Measurements from ENCODE around the gene EFCAB14. TPM values are rescaled to one million over a fixed set of nuclear protein-coding genes. Genes with fewer than 3 reads are reported as not detected.

Gene EFCAB14
- total and polyA plus RNA-seq, 9 of the 15 experiments (the other 6 are each of a cell fraction or from before 2014, with no cell fraction given), result 7.3 to 49.0 (median 37.3) TPM

GRCh38 chr1:46675549-46676314 is 43.2 kb downstream of the EFCAB14 start (continued):
- no peak for TF ChIP-seq KLF13 (tag; IDR thresholded peaks at IDR 0.05; ENCODE audit: borderline replicate concordance, low read depth)
- TF ChIP-seq ZNF318 (IDR thresholded peaks at IDR 0.05; ENCODE audit: borderline replicate concordance in 1 of 2, low read depth in 1 of 2), result peak in 1 of 2 experiments; percentile 45; a peak in 1 of 4 replicates
- 0 out of 2 replicates have a peak, but pooled peaks have one; percentile 6 for TF ChIP-seq DMBX1 (CRISPR knock-in tag; IDR thresholded peaks at IDR 0.05; ENCODE audit: borderline replicate concordance)
- TF ChIP-seq FOSL1 (tag; conservative IDR thresholded peaks at IDR 0.05), result 0 out of 2 replicates have a peak, but pooled peaks have one; percentile 33
- peak; percentile 55; the same call in 1 of the 2 replicates for TF ChIP-seq ATF7 (IDR thresholded peaks at IDR 0.05)
- no peak for TF ChIP-seq MEF2D (tag; conservative IDR thresholded peaks at IDR 0.05; ENCODE audit: low read depth)
- peak; percentile 62; the same call in 1 of the 2 replicates for TF ChIP-seq SOX6 (IDR thresholded peaks at IDR 0.05)
- 0 out of 2 replicates have a peak, but pooled peaks have one; percentile 24 for TF ChIP-seq CXXC5 (CRISPR knock-in tag; IDR thresholded peaks at IDR 0.05)
- TF ChIP-seq IRF9 (tag; IDR thresholded peaks at IDR 0.05), result 0 out of 2 replicates have a peak, but pooled peaks have one; percentile 27
- TF ChIP-seq ZNF639 (CRISPR knock-in tag; conservative IDR thresholded peaks at IDR 0.05 in 1 of 2, IDR thresholded peaks at IDR 0.05 in 1 of 2), result 0 out of 4 replicates have a peak, but pooled peaks of 1 of the 2 experiments have one; percentile 37
- TF ChIP-seq ZNF561 (CRISPR knock-in tag; conservative IDR thresholded peaks at IDR 0.05), result no peak

All from K562 (cell line).